H1 (cell line): ENCODE measurements around the gene ADGRF5. TPM values are rescaled to one million over a fixed set of nuclear protein-coding genes. Genes with fewer than 3 reads are reported as not detected.

Experiments used
- CTCF ChIA-PET: fragments of 300-600 bp; sonication (Branson Sonifier 250); formaldehyde crosslinking; loops from one replicate; lab custom pipeline; 2021; ENCODE audit not compliant: partially characterized antibody; lab: Charles Lee
- POLR2A ChIA-PET: fragments of 300-600 bp; sonication (Branson Sonifier 250); formaldehyde crosslinking; loops from one replicate; lab custom pipeline; 2021; ENCODE audit warnings: inconsistent platforms; ENCODE audit not compliant: partially characterized antibody; lab: Charles Lee
- DNase-seq, 2 experiments: peaks; one replicate each; pipeline versions ENCODE4 v3.0.0 to v3.0.0-alpha.2; 2010 to 2022; ENCODE audit warnings: low spot score in 2 of 2, low read depth in 1 of 2, mixed read lengths in 1 of 2
- FAIRE-seq: peaks from 2 replicates; lab custom pipeline; 2011; peaks lifted over from hg19 to GRCh38; lab: Jason Lieb, UNC
- H2AFZ ChIP-seq: 2 replicates; pipeline ENCODE4 v1.8.1; 2012; ENCODE audit warnings: low read length, inconsistent platforms
- H2AK5ac ChIP-seq: 2 replicates; pipeline ENCODE4 v1.6.1; 2013; ENCODE audit warnings: low read depth, low read length
- H2BK120ac ChIP-seq: replicated peaks from 2 replicates; pipeline ENCODE3; 2013; ENCODE audit warnings: low read depth, low read length, inconsistent platforms
- H2BK12ac ChIP-seq: 2 replicates; pipeline ENCODE4 v1.6.1; 2013; ENCODE audit warnings: low read depth, low read length
- H2BK15ac ChIP-seq: 2 replicates; pipeline ENCODE4 v1.6.1; 2013; ENCODE audit warnings: low read length
- H2BK20ac ChIP-seq: 2 replicates; pipeline ENCODE4 v1.6.1; 2013; ENCODE audit warnings: low read length
- H2BK5ac ChIP-seq: 2 replicates; pipeline ENCODE4 v1.6.1; 2013; ENCODE audit warnings: low read depth, low read length
- H3K14ac ChIP-seq: 2 replicates; pipeline ENCODE4 v1.6.1; 2013; ENCODE audit warnings: inconsistent platforms; ENCODE audit not compliant: insufficient read length
- H3K18ac ChIP-seq: 2 replicates; pipeline ENCODE4 v1.6.1; 2013; ENCODE audit warnings: low read length; ENCODE audit errors: extremely low read depth
- H3K23ac ChIP-seq: 2 replicates; pipeline ENCODE4 v1.6.1; 2013; ENCODE audit warnings: inconsistent platforms; ENCODE audit not compliant: insufficient read length
- H3K23me2 ChIP-seq: 2 replicates; pipeline ENCODE4 v1.6.1; 2013; ENCODE audit warnings: low read depth, low read length
- H3K27ac ChIP-seq: 2 replicates; pipeline ENCODE4 v1.6.1; 2011; ENCODE audit warnings: low read depth, low read length, inconsistent platforms
- H3K27me3 ChIP-seq, 4 experiments: replicated peaks in 1 of 4; 1 replicate in 1 of 4; 2 replicates in 3 of 4; pipeline versions ENCODE4 v1.6.1 to v1.8.1; 2011 to 2013; ENCODE audit warnings: low read length in 3 of 4, mild to moderate bottlenecking in 3 of 4, inconsistent platforms in 2 of 4, mixed read lengths in 2 of 4, moderate library complexity in 1 of 4; ENCODE audit not compliant: control insufficient read depth in 3 of 4, insufficient read depth in 3 of 4; ENCODE audit errors: extremely low read depth in 1 of 4
- H3K36me3 ChIP-seq, 4 experiments: 2 replicates each; pipeline versions ENCODE4 v1.6.1 to v1.8.1; 2011 to 2013; ENCODE audit warnings: mild to moderate bottlenecking in 4 of 4, low read length in 3 of 4, moderate library complexity in 2 of 4, control low read depth in 1 of 4, inconsistent platforms in 1 of 4; ENCODE audit not compliant: insufficient read depth in 4 of 4, control insufficient read depth in 2 of 4
- H3K4ac ChIP-seq: replicated peaks from 2 replicates; pipeline ENCODE3; 2013; ENCODE audit warnings: low read length, low read depth, mixed read lengths, inconsistent platforms; ENCODE audit not compliant: insufficient read length
- H3K4me1 ChIP-seq, 4 experiments: replicated peaks in 1 of 4; 1 replicate in 1 of 4; 2 replicates in 3 of 4; pipeline versions ENCODE4 v1.6.1 to v1.8.1; 2011 to 2013; ENCODE audit warnings: low read length in 3 of 4, inconsistent platforms in 2 of 4, mixed read lengths in 1 of 4; ENCODE audit not compliant: insufficient read depth in 4 of 4, control insufficient read depth in 3 of 4
- H3K4me2 ChIP-seq, 2 experiments: 2 replicates each; pipeline versions ENCODE4 v1.6.1 to v1.8.1; 2011 to 2013; ENCODE audit warnings: low read depth in 2 of 2, low read length in 2 of 2, control low read depth in 1 of 2, inconsistent platforms in 1 of 2, mild to moderate bottlenecking in 1 of 2; ENCODE audit not compliant: insufficient read depth in 1 of 2
- H3K4me3 ChIP-seq, 4 experiments: fragments of 200-600, 300-600 bp in 1 of 4; sonication (generic), shearing (Covaris generic), sonication (Bioruptor Twin) in 1 of 4; 2 replicates each; pipeline versions ENCODE4 v1.5.1 to v1.8.1; 2011 to 2016; ENCODE audit warnings: low read length in 4 of 4, low read depth in 3 of 4, control low read depth in 2 of 4, inconsistent platforms in 2 of 4, mild to moderate bottlenecking in 2 of 4, mixed read lengths in 1 of 4, moderate library complexity in 1 of 4; ENCODE audit not compliant: insufficient read depth in 2 of 4; ENCODE audit errors: extremely low read depth in 1 of 4
- H3K56ac ChIP-seq: replicated peaks from 2 replicates; pipeline ENCODE3; 2013; ENCODE audit warnings: low read depth, mild to moderate bottlenecking, mixed read lengths, low read length, inconsistent platforms; ENCODE audit not compliant: insufficient read length
- H3K79me1 ChIP-seq: 2 replicates; pipeline ENCODE4 v1.6.1; 2013; ENCODE audit warnings: low read depth, low read length, control low read depth
- H3K79me2 ChIP-seq, 2 experiments: 2 replicates each; pipeline versions ENCODE4 v1.6.1 to v1.8.1; 2012 to 2013; ENCODE audit warnings: low read length in 2 of 2, mild to moderate bottlenecking in 2 of 2, inconsistent platforms in 1 of 2; ENCODE audit not compliant: insufficient read depth in 2 of 2, control insufficient read depth in 1 of 2
- H3K9ac ChIP-seq, 4 experiments: replicated peaks in 1 of 4; 1 replicate in 1 of 4; 2 replicates in 3 of 4; pipeline versions ENCODE4 v1.6.1 to v1.8.1; 2011 to 2013; ENCODE audit warnings: low read depth in 3 of 4, low read length in 3 of 4, control low read depth in 2 of 4, mild to moderate bottlenecking in 2 of 4, moderate library complexity in 2 of 4, inconsistent platforms in 1 of 4; ENCODE audit errors: extremely low read depth in 1 of 4
- H3K9me3 ChIP-seq, 2 experiments: 2 replicates each; pipeline versions ENCODE4 v1.6.1 to v1.8.1; 2012 to 2013; ENCODE audit warnings: mild to moderate bottlenecking in 2 of 2, moderate library complexity in 2 of 2, control low read depth in 1 of 2, inconsistent platforms in 1 of 2, low read depth in 1 of 2, low read length in 1 of 2, mixed read lengths in 1 of 2; ENCODE audit not compliant: insufficient read depth in 2 of 2
- H4K20me1 ChIP-seq, 2 experiments: replicated peaks in 1 of 2; 2 replicates each; pipeline versions ENCODE3 to v1.8.1; 2011 to 2013; ENCODE audit warnings: inconsistent platforms in 2 of 2, low read length in 2 of 2, mild to moderate bottlenecking in 1 of 2; ENCODE audit not compliant: insufficient read depth in 2 of 2, control insufficient read depth in 1 of 2
- H4K5ac ChIP-seq: 2 replicates; pipeline ENCODE4 v1.6.1; 2013; ENCODE audit warnings: low read length, low read depth, mixed read lengths, inconsistent platforms; ENCODE audit not compliant: insufficient read length
- H4K8ac ChIP-seq: 2 replicates; pipeline ENCODE4 v1.8.0; 2013; ENCODE audit warnings: mild to moderate bottlenecking, moderate library complexity, low read length, inconsistent platforms; ENCODE audit not compliant: insufficient read depth; ENCODE audit errors: extremely low read depth
- H4K91ac ChIP-seq: replicated peaks from 2 replicates; pipeline ENCODE3; 2013; ENCODE audit warnings: low read length, mixed read lengths, inconsistent platforms; ENCODE audit not compliant: insufficient read length
- ATF2 ChIP-seq: IDR thresholded peaks from 2 replicates; pipeline ENCODE4 v1.6.1; 2012; ENCODE audit warnings: low read length, inconsistent platforms
- ATF3 ChIP-seq: IDR thresholded peaks from 2 replicates; pipeline ENCODE4 v1.6.1; 2011; ENCODE audit warnings: low read depth, mild to moderate bottlenecking, low read length; ENCODE audit not compliant: insufficient read depth
- BRCA1 ChIP-seq: IDR thresholded peaks from 2 replicates; pipeline ENCODE4 v1.6.1; 2012; ENCODE audit warnings: low read depth, low read length, improper control_type of control experiment
- CBX8 ChIP-seq: fragments of 300-800, 300-1000 bp; sonication (generic); IDR thresholded peaks from 2 replicates; pipeline ENCODE4 v1.7.1; 2016; ENCODE audit warnings: low read depth, low read length, borderline replicate concordance
- FOSL1 ChIP-seq: IDR thresholded peaks from 2 replicates; pipeline ENCODE4 v1.6.1; 2011; ENCODE audit warnings: mild to moderate bottlenecking, low read depth, low read length, moderate library complexity; ENCODE audit not compliant: insufficient read depth
- KDM4A ChIP-seq: IDR thresholded peaks from one replicate; pipeline ENCODE4 v1.7.1; 2012; ENCODE audit warnings: low read depth, mild to moderate bottlenecking, moderate library complexity, low read length, inconsistent platforms; ENCODE audit not compliant: severe bottlenecking
- NANOG ChIP-seq: IDR thresholded peaks from 2 replicates; pipeline ENCODE4 v1.6.1; 2011; ENCODE audit warnings: low read length, low read depth, mild to moderate bottlenecking, inconsistent platforms; ENCODE audit not compliant: insufficient read depth, poor library complexity, severe bottlenecking
- POLR2A ChIP-seq, 2 experiments: IDR thresholded peaks; 1 replicate in 1 of 2; 2 replicates in 1 of 2; pipeline ENCODE4 v1.6.1; 2011; ENCODE audit warnings: low read depth in 2 of 2, low read length in 2 of 2, mild to moderate bottlenecking in 2 of 2; ENCODE audit errors: control extremely low read depth in 1 of 2
- RNF2 ChIP-seq: fragments of 200-900, 300-1000 bp; sonication (generic); IDR thresholded peaks from 2 replicates; pipeline ENCODE4 v1.7.1; 2016; ENCODE audit warnings: borderline replicate concordance, low read depth, mild to moderate bottlenecking, antibody characterized with exemption, low read length; ENCODE audit not compliant: poor library complexity, severe bottlenecking; ENCODE audit errors: missing control alignments
- SAP30 ChIP-seq: fragments of 300-600 bp; sonication (generic); IDR thresholded peaks from 2 replicates; pipeline ENCODE4 v1.7.1; 2012; ENCODE audit warnings: low read length, moderate library complexity, mild to moderate bottlenecking, inconsistent platforms; ENCODE audit not compliant: insufficient read depth, insufficient replicate concordance
- TCF12 ChIP-seq: IDR thresholded peaks from 2 replicates; pipeline ENCODE4 v1.6.1; 2011; ENCODE audit warnings: low read depth, mild to moderate bottlenecking, low read length
- WGBS, 2 experiments: shearing (Covaris generic) in 1 of 2; methylation state at CpG; one replicate each; pipeline versions ENCODE4 v1.1.6 to v1.1.7; 2013 to 2015; ENCODE audit warnings: low lambda C conversion rate in 2 of 2, mixed read lengths in 2 of 2, inconsistent platforms in 1 of 2, low coverage in 1 of 2, missing lambda C conversion rate in 1 of 2; ENCODE audit not compliant: insufficient replicate concordance in 2 of 2, insufficient coverage in 1 of 2, insufficient read length in 1 of 2; ENCODE audit errors: extremely low coverage in 1 of 2, missing lambda C conversion rate in 1 of 2; 5-methylcytosine and 5-hydroxymethylcytosine counted together
- polyA plus RNA-seq, 7 experiments: library from polyadenylated mRNA; depleted of rRNA in 3 of 7; stranded (reverse) in 5 of 7; unstranded in 2 of 7; fragments of >200 nt in 5 of 7; fragments of 200-250 nt in 2 of 7; gene quantifications; 1 replicate in 5 of 7; 2 replicates in 1 of 7; 4 replicates in 1 of 7; pipeline versions ENCODE4 v1.2.1 to v1.2.3, GENCODE V29; 2011 to 2013; ENCODE audit warnings: missing spikeins in 2 of 7, mixed read lengths in 2 of 7
- total RNA-seq: library from RNA; stranded (reverse); fragmentation: NEBNext Ultra II Directional; extraction: Animal tissue kit (Norgen Biotek cat#: 25700); gene quantifications from 2 replicates; pipeline ENCODE4 v1.2.1, GENCODE V29; 2021

ADGRF5 gene
- total and polyA plus RNA-seq, 2 of the 8 experiments (the other 6 are each of a cell fraction or from before 2014, with no cell fraction given): 0.06 TPM; not detected in 1

GRCh38 chr6:46850792-46851191 lies 70.9 kb downstream of the ADGRF5 start:
- Histone ChIP-seq H2BK12ac (no peak overlapping the region), H3K23me2 (peaks cover 3% of the 10 kb centered on the region; the same call in 1 of the 2 replicates), H2BK5ac (no peak overlapping the region), H3K23ac (no peak overlapping the region), H2BK120ac (no peak overlapping the region), H4K20me1 (no peaks in the 10 kb centered on the region), H2AK5ac (no peak overlapping the region), H3K56ac (no peak overlapping the region), H3K27me3 (peaks cover 0 to 3% (median 0%) of the 10 kb centered on the region in 4 experiments; a peak in 1 of 7 replicates), H2BK20ac (no peak overlapping the region), H4K5ac (no peak overlapping the region), H2BK15ac (no peak overlapping the region), H3K4me2 (no peak overlapping the region), H3K79me1 (no peaks in the 10 kb centered on the region), H3K9me3 (no peaks in the 10 kb centered on the region), H3K9ac (no peak overlapping the region), H4K8ac (no peak overlapping the region), H3K27ac (no peak overlapping the region), H3K79me2 (no peaks in the 10 kb centered on the region), H4K91ac (no peak overlapping the region), H3K4me3 (no peak overlapping the region), H2AFZ (no peak overlapping the region), H3K36me3 (no peaks in the 10 kb centered on the region), H3K4me1 (no peaks in the 10 kb centered on the region), H3K4ac (no peak overlapping the region), H3K18ac (no peak overlapping the region), H3K14ac (no peak overlapping the region)
- WGBS, 2 experiments: 93% methylated on average over 2 of the region's 2 CpGs; no CpG with 5 or more reads in 1 of the 2 experiments
- POLR2A ChIA-PET: no interaction called here
- no peak for FAIRE-seq
- CTCF ChIA-PET: interaction anchor here (0.6 to 1.5 kb wide), 6 partner anchors 9 to 195 kb away, joined by 3 to 4 read pairs (median 3); no protein-coding TSS in a partner anchor
- DNase-seq: no peak
- TF ChIP-seq TCF12 (no peak), ATF3 (no peak), KDM4A (no peak), ATF2 (no peak), NANOG (no peak), SAP30 (no peak), POLR2A (IDR thresholded peaks at IDR 0.05; ENCODE audit: control extremely low read depth in 1 of 2, low read depth in 2 of 2, low read length in 2 of 2) (no peak), CBX8 (no peak), RNF2 (no peak), FOSL1 (no peak), BRCA1 (no peak)
